MM.1S (cell line): ENCODE results near the gene PKD1L1.
A peak's percentile ranks its signal among the peaks of the same experiment; 100 is the strongest.

Source experiments
- DNase-seq: peaks from one replicate; pipeline ENCODE4 v3.0.0-alpha.2; 2015
- H2AFZ ChIP-seq: fragments of 300-600 bp; sonication (generic); 2 replicates; pipeline ENCODE4 v1.6.0; 2016; ENCODE audit warnings: antibody characterized with exemption, low read length
- H3F3A ChIP-seq: fragments of 300-600 bp; sonication (generic); 2 replicates; pipeline ENCODE4 v1.6.1; 2016; ENCODE audit warnings: mild to moderate bottlenecking, antibody characterized with exemption, low read length, moderate library complexity, mixed read lengths; ENCODE audit not compliant: insufficient read depth
- H3K27ac ChIP-seq: fragments of 300-600 bp; sonication (generic); 2 replicates; pipeline ENCODE4 v1.5.1; 2016; ENCODE audit warnings: mild to moderate bottlenecking, low read length
- H3K27me3 ChIP-seq: fragments of 300-600 bp; sonication (generic); replicated peaks from 2 replicates; pipeline ENCODE4 v1.6.0; 2016; ENCODE audit warnings: low read length; ENCODE audit not compliant: insufficient read depth
- H3K36me3 ChIP-seq: fragments of 300-600 bp; sonication (generic); replicated peaks from 2 replicates; pipeline ENCODE4 v1.6.1; 2016; ENCODE audit warnings: mild to moderate bottlenecking, low read length, mixed read lengths; ENCODE audit not compliant: insufficient read depth
- H3K4me1 ChIP-seq: fragments of 300-600 bp; sonication (generic); 2 replicates; pipeline ENCODE4 v1.6.1; 2016; ENCODE audit warnings: low read length, mixed read lengths
- H3K4me2 ChIP-seq: fragments of 300-600 bp; sonication (generic); 2 replicates; pipeline ENCODE4 v1.6.0; 2016; ENCODE audit warnings: low read depth, low read length
- H3K4me3 ChIP-seq: fragments of 300-600 bp; sonication (generic); 2 replicates; pipeline ENCODE4 v1.5.1; 2016; ENCODE audit warnings: low read length, mixed read lengths
- H3K79me2 ChIP-seq: fragments of 300-600 bp; sonication (generic); 2 replicates; pipeline ENCODE4 v1.6.1; 2016; ENCODE audit warnings: mixed run types, low read length, mixed read lengths
- H3K9ac ChIP-seq: fragments of 300-600 bp; sonication (generic); 2 replicates; pipeline ENCODE4 v1.6.1; 2016; ENCODE audit warnings: low read length, mixed read lengths
- H3K9me2 ChIP-seq: fragments of 300-600 bp; sonication (generic); replicated peaks from 2 replicates; pipeline ENCODE4 v1.6.1; 2016; ENCODE audit warnings: mild to moderate bottlenecking, low read length, mixed read lengths; ENCODE audit not compliant: insufficient read depth
- H3K9me3 ChIP-seq: fragments of 300-600 bp; sonication (generic); replicated peaks from 2 replicates; pipeline ENCODE4 v1.6.1; 2016; ENCODE audit warnings: mild to moderate bottlenecking, low read length, mixed read lengths; ENCODE audit not compliant: insufficient read depth
- H4K20me1 ChIP-seq: fragments of 300-600 bp; sonication (generic); 2 replicates; pipeline ENCODE4 v1.6.1; 2016; ENCODE audit warnings: mild to moderate bottlenecking, low read length, moderate library complexity, mixed read lengths; ENCODE audit not compliant: insufficient read depth
- EZH2 ChIP-seq: fragments of 300-600 bp; sonication (generic); optimal IDR thresholded peaks from 2 replicates; pipeline ENCODE3; 2017; ENCODE audit warnings: low read depth, mild to moderate bottlenecking, antibody characterized with exemption, low read length, mixed read lengths
- EZH2phosphoT487 ChIP-seq: fragments of 300-600 bp; sonication (generic); IDR thresholded peaks from 2 replicates; pipeline ENCODE4 v1.6.1; 2018; ENCODE audit warnings: antibody characterized with exemption, low read length
- TF ChIP-seq, protein P1 (sequence below): fragments of 300-600 bp; sonication (generic); IDR thresholded peaks from 2 replicates; pipeline ENCODE4 v1.5.1; 2016; ENCODE audit warnings: antibody characterized with exemption, low read length, mixed read lengths

The PKD1L1 gene

GRCh38 chr7:47763063-47763974, 184.9 kb downstream of the PKD1L1 start:
- Histone ChIP-seq H3K9me3 (no peaks in the 10 kb centered on the region), H3K9me2 (no peaks in the 10 kb centered on the region), H3K9ac (no peak overlapping the region), H2AFZ (peak overlapping the region; percentile 31), H3K27me3 (no peaks in the 10 kb centered on the region), H3K27ac (no peak overlapping the region), H4K20me1 (no peaks in the 10 kb centered on the region), H3K4me2 (peak overlapping the region; percentile 9; the same call in 1 of the 2 replicates), H3F3A (no peaks in the 10 kb centered on the region), H3K79me2 (no peaks in the 10 kb centered on the region), H3K36me3 (no peaks in the 10 kb centered on the region), H3K4me1 (peaks cover 9% of the 10 kb centered on the region; the same call in 1 of the 2 replicates), H3K4me3 (0 out of 2 replicates have a peak overlapping the region, but pooled peaks have one; percentile 0)
- peak; percentile 49 for DNase-seq
- TF ChIP-seq EZH2phosphoT487, result no peak
- TF ChIP-seq, protein P1, sequence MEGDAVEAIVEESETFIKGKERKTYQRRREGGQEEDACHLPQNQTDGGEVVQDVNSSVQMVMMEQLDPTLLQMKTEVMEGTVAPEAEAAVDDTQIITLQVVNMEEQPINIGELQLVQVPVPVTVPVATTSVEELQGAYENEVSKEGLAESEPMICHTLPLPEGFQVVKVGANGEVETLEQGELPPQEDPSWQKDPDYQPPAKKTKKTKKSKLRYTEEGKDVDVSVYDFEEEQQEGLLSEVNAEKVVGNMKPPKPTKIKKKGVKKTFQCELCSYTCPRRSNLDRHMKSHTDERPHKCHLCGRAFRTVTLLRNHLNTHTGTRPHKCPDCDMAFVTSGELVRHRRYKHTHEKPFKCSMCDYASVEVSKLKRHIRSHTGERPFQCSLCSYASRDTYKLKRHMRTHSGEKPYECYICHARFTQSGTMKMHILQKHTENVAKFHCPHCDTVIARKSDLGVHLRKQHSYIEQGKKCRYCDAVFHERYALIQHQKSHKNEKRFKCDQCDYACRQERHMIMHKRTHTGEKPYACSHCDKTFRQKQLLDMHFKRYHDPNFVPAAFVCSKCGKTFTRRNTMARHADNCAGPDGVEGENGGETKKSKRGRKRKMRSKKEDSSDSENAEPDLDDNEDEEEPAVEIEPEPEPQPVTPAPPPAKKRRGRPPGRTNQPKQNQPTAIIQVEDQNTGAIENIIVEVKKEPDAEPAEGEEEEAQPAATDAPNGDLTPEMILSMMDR, result no peak
- TF ChIP-seq EZH2, result no peak

DNA sequence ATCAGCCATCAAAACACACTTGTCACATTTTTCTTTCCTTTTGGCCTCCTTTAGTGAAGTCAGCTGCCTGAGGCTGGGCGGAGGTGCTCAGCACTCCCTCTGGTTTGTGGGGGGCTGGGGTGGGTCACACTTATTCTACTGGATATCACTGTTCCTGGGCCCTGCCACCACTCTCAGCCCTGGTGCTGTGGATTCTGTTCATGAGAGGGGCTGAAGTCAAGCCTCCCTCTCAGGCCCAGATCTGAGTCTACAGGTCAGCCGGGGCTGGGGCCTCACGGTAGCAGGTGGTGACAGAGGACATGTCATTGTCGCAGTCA, 185.6 kb downstream of the PKD1L1 start:
- no peaks in the 10 kb centered on the region for H3K9me2 ChIP-seq
- H3K79me2 ChIP-seq, result no peaks in the 10 kb centered on the region
- H3K4me3 ChIP-seq, result no peak overlapping the region
- H3K27me3 ChIP-seq, result no peaks in the 10 kb centered on the region
- H3K27ac ChIP-seq, result no peak overlapping the region
- H2AFZ ChIP-seq, result peak overlapping the region; percentile 31; the same call in 1 of the 2 replicates
- no peaks in the 10 kb centered on the region for H3F3A ChIP-seq
- H4K20me1 ChIP-seq, result no peaks in the 10 kb centered on the region
- no peak for DNase-seq
- peaks cover 9% of the 10 kb centered on the region; the same call in 1 of the 2 replicates for H3K4me1 ChIP-seq
- TF ChIP-seq EZH2 (no peak), EZH2phosphoT487 (no peak)
- TF ChIP-seq, protein P1, result no peak
- no peak overlapping the region for H3K9ac ChIP-seq
- H3K4me2 ChIP-seq, result no peak overlapping the region; the same call in 1 of the 2 replicates
- no peaks in the 10 kb centered on the region for H3K9me3 ChIP-seq
- no peaks in the 10 kb centered on the region for H3K36me3 ChIP-seq

DNA sequence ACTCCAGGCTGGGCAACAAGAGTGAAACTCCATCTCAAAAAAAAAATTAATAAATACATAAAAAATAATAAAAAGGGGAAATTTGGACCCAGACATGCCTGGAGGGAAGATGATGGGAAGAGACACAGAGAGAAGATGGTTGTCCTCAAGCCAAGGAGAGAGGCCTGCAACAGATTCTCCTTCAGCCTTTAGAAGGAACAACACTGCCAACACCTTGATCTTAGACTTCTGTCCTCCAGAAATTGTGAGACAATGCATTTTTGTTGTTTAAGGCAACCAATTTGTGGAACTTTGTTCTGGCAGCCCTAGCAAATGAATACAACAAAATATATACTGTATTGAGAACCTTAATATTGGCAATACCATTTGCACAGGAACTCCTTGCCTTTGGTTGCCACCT, 186.1 kb downstream of the PKD1L1 start:
- Histone ChIP-seq H3K4me2 (no peak overlapping the region), H3F3A (no peaks in the 10 kb centered on the region), H2AFZ (no peak overlapping the region), H3K4me1 (peaks cover 9% of the 10 kb centered on the region; the same call in 1 of the 2 replicates), H3K36me3 (no peaks in the 10 kb centered on the region), H3K9ac (no peak overlapping the region), H3K27me3 (no peaks in the 10 kb centered on the region), H3K9me3 (no peaks in the 10 kb centered on the region), H3K4me3 (no peak overlapping the region), H3K79me2 (no peaks in the 10 kb centered on the region), H3K9me2 (no peaks in the 10 kb centered on the region), H4K20me1 (no peaks in the 10 kb centered on the region), H3K27ac (no peak overlapping the region)
- DNase-seq, result no peak
- TF ChIP-seq, protein P1, result no peak
